Measurements from ENCODE around the gene NEURL4. TPM values are rescaled to one million over a fixed set of nuclear protein-coding genes. Genes with fewer than 3 reads are reported as not detected.
"Not testable (repeated sequence)": the region's sequence is repeated elsewhere in the genome, so short reads cannot be mapped to it uniquely, and the experiment has no call there.

The NEURL4 gene
- 10 to 100 TPM; 11.4 to 44.6 (median 27.1) TPM for total RNA-seq

GRCh38 chr17:7328840-7329373 lies at the start of gene NEURL4:
Gene NEURL4, minus strand, starts transcription at chr17:7329335. Its CDS starts 23 bp downstream, at chr17:7329312.
- WGBS, 10 experiments: 0 to 17% (median 3%) methylated on average over 1 to 14 of the region's 50 CpGs; no CpG with 5 or more reads in 6 of the 10 experiments
- Histone ChIP-seq H3K4me1 (replicated peaks in 1 of 2) (peaks cover 13% of the 10 kb centered on the region in 2 donors), H3K4me3 (peak within 1 kb of the TSS; percentile 68 to 95 (median 82)), H3K27ac (peak within 1 kb of the TSS; percentile 93 to 94)
- in situ Hi-C loops (cut with MboI; ENCODE audit: low pct_unique_long_range_greater_than_20kb in 2 of 9, low sequenced_read_pairs in 9 of 9, unreplicated experiment in 9 of 9): no loop called here
- ATAC-seq (replicated peaks in 6 of 8): peak; percentile 15 to 55 (median 28)

GRCh38 chr17:7374353-7374752 lies 45.2 kb upstream of the NEURL4 start:
- WGBS, 10 experiments: 63 to 100% (median 85%) methylated on average over 1 to 2 of the region's 2 CpGs; no CpG with 5 or more reads in 3 of the 10 experiments
- Histone ChIP-seq H3K4me3 (no peak overlapping the region), H3K4me1 (replicated peaks in 1 of 2) (no peaks in the 10 kb centered on the region), H3K27ac (no peak overlapping the region)
- in situ Hi-C loops (cut with MboI; ENCODE audit: low pct_unique_long_range_greater_than_20kb in 2 of 9, low sequenced_read_pairs in 9 of 9, unreplicated experiment in 9 of 9): no loop called here
- ATAC-seq (replicated peaks in 6 of 8): no peak

- Histone ChIP-seq H3K4me3 (no peak overlapping the region), H3K27ac (no peak overlapping the region), H3K4me1 (replicated peaks in 1 of 2) (peaks cover 6 to 7% of the 10 kb centered on the region in 2 donors)
- WGBS, 10 experiments: 50 to 100% (median 79%) methylated on average over 1 to 4 of the region's 4 CpGs
- in situ Hi-C loops (cut with MboI; ENCODE audit: low pct_unique_long_range_greater_than_20kb in 2 of 9, low sequenced_read_pairs in 9 of 9, unreplicated experiment in 9 of 9): no loop called here
- ATAC-seq (replicated peaks in 6 of 8): no peak
These were observed 41.7 kb upstream of the NEURL4 start for GRCh38 chr17:7370853-7371252.

- H3K27ac ChIP-seq: no peak overlapping the region
- no peak for ATAC-seq (replicated peaks in 6 of 8)
- 48 to 100% (median 80%) methylated on average over 1 to 4 of the region's 5 CpGs; no CpG with 5 or more reads in 3 of the 10 experiments for WGBS, 10 experiments
- in situ Hi-C loops (cut with MboI; ENCODE audit: low pct_unique_long_range_greater_than_20kb in 2 of 9, low sequenced_read_pairs in 9 of 9, unreplicated experiment in 9 of 9): no loop called here
- H3K4me1 ChIP-seq (replicated peaks in 1 of 2): peaks cover 6 to 7% of the 10 kb centered on the region in 2 donors
- H3K4me3 ChIP-seq: no peak overlapping the region
These were observed 40.7 kb upstream of the NEURL4 start for GRCh38 chr17:7369825-7370224.

GRCh38 chr17:7368599-7368994 lies 39.5 kb upstream of the NEURL4 start:
- H3K4me3 ChIP-seq; ATAC-seq (replicated peaks in 6 of 8); H3K27ac ChIP-seq; H3K4me1 ChIP-seq (replicated peaks in 1 of 2); in situ Hi-C loops (cut with MboI; ENCODE audit: low pct_unique_long_range_greater_than_20kb in 2 of 9, low sequenced_read_pairs in 9 of 9, unreplicated experiment in 9 of 9): not testable (repeated sequence)
- WGBS, 10 experiments: 60 to 100% (median 90%) methylated on average over 1 to 2 of the region's 5 CpGs; no CpG with 5 or more reads in 7 of the 10 experiments

- Histone ChIP-seq H3K4me3 (no peak overlapping the region), H3K4me1 (replicated peaks in 1 of 2) (peaks cover 6 to 7% of the 10 kb centered on the region in 2 donors), H3K27ac (no peak overlapping the region)
- in situ Hi-C loops (cut with MboI; ENCODE audit: low pct_unique_long_range_greater_than_20kb in 2 of 9, low sequenced_read_pairs in 9 of 9, unreplicated experiment in 9 of 9): no loop called here
- WGBS, 10 experiments: 0 to 75% (median 60%) methylated on average over 2 to 5 of the region's 13 CpGs; no CpG with 5 or more reads in 1 of the 10 experiments
- peak in 5 of 8 experiments; percentile 21 to 56 (median 39) for ATAC-seq (replicated peaks in 6 of 8)
These were observed 38.9 kb upstream of the NEURL4 start for GRCh38 chr17:7367918-7368598.

- WGBS, 10 experiments: 67 to 100% (median 90%) methylated on average over 1 to 4 of the region's 8 CpGs; no CpG with 5 or more reads in 5 of the 10 experiments
- Histone ChIP-seq H3K4me1 (replicated peaks in 1 of 2) (peaks cover 6 to 7% of the 10 kb centered on the region in 2 donors), H3K4me3 (no peak overlapping the region), H3K27ac (no peak overlapping the region)
- in situ Hi-C loops (cut with MboI; ENCODE audit: low pct_unique_long_range_greater_than_20kb in 2 of 9, low sequenced_read_pairs in 9 of 9, unreplicated experiment in 9 of 9): no loop called here
- no peak for ATAC-seq (replicated peaks in 6 of 8)
These were observed 37.9 kb upstream of the NEURL4 start for GRCh38 chr17:7367083-7367482.

- H3K4me3 ChIP-seq; H3K4me1 ChIP-seq (replicated peaks in 1 of 2); ATAC-seq (replicated peaks in 6 of 8); H3K27ac ChIP-seq; in situ Hi-C loops (cut with MboI; ENCODE audit: low pct_unique_long_range_greater_than_20kb in 2 of 9, low sequenced_read_pairs in 9 of 9, unreplicated experiment in 9 of 9): not testable (repeated sequence)
- WGBS, 10 experiments: 60% methylated on average over 1 of the region's 7 CpGs; no CpG with 5 or more reads in 9 of the 10 experiments
These were observed 36.8 kb upstream of the NEURL4 start for GRCh38 chr17:7365963-7366362.

- Histone ChIP-seq H3K4me1 (replicated peaks in 1 of 2) (peaks cover 4 to 5% of the 10 kb centered on the region in 2 donors), H3K4me3 (no peak overlapping the region), H3K27ac (no peak overlapping the region)
- in situ Hi-C loops (cut with MboI; ENCODE audit: low pct_unique_long_range_greater_than_20kb in 2 of 9, low sequenced_read_pairs in 9 of 9, unreplicated experiment in 9 of 9): no loop called here
- 11 to 100% (median 93%) methylated on average over 1 to 6 of the region's 6 CpGs; no CpG with 5 or more reads in 2 of the 10 experiments for WGBS, 10 experiments
- ATAC-seq (replicated peaks in 6 of 8): peak in 2 of 8 experiments; percentile 41 to 67
These were observed 34.2 kb upstream of the NEURL4 start for GRCh38 chr17:7363311-7363710.

- Histone ChIP-seq H3K27ac (no peak overlapping the region), H3K4me3 (no peak overlapping the region), H3K4me1 (replicated peaks in 1 of 2) (no peaks in the 10 kb centered on the region)
- no peak for ATAC-seq (replicated peaks in 6 of 8)
- WGBS, 10 experiments: 18 to 65% (median 58%) methylated on average over 2 to 3 of the region's 3 CpGs; no CpG with 5 or more reads in 6 of the 10 experiments
- in situ Hi-C loops (cut with MboI; ENCODE audit: low pct_unique_long_range_greater_than_20kb in 2 of 9, low sequenced_read_pairs in 9 of 9, unreplicated experiment in 9 of 9): no loop called here
These were observed 32.8 kb upstream of the NEURL4 start for GRCh38 chr17:7361906-7362305.

- no peak for ATAC-seq (replicated peaks in 6 of 8)
- 8 to 100% (median 80%) methylated on average over 1 to 2 of the region's 2 CpGs; no CpG with 5 or more reads in 1 of the 10 experiments for WGBS, 10 experiments
- in situ Hi-C loops (cut with MboI; ENCODE audit: low pct_unique_long_range_greater_than_20kb in 2 of 9, low sequenced_read_pairs in 9 of 9, unreplicated experiment in 9 of 9): no loop called here
These were observed 28.2 kb upstream of the NEURL4 start for GRCh38 chr17:7357381-7357780.

GRCh38 chr17:7356756-7357155 lies 27.6 kb upstream of the NEURL4 start:
- 40 to 91% (median 83%) methylated on average over 1 to 5 of the region's 8 CpGs; no CpG with 5 or more reads in 7 of the 10 experiments for WGBS, 10 experiments
- in situ Hi-C loops (cut with MboI; ENCODE audit: low pct_unique_long_range_greater_than_20kb in 2 of 9, low sequenced_read_pairs in 9 of 9, unreplicated experiment in 9 of 9): no loop called here
- H3K4me1 ChIP-seq (replicated peaks in 1 of 2): peaks cover 25 to 40% of the 10 kb centered on the region in 2 donors
- no peak for ATAC-seq (replicated peaks in 6 of 8)
- no peak overlapping the region for H3K27ac ChIP-seq
- H3K4me3 ChIP-seq: no peak overlapping the region

More at GRCh38 chr17:7357381-7357780, 28.2 kb upstream of the NEURL4 start:
- peaks cover 25 to 40% of the 10 kb centered on the region in 2 donors for H3K4me1 ChIP-seq (replicated peaks in 1 of 2)
- no peak overlapping the region for H3K27ac ChIP-seq
- H3K4me3 ChIP-seq: no peak overlapping the region

- in situ Hi-C loops (cut with MboI; ENCODE audit: low pct_unique_long_range_greater_than_20kb in 2 of 9, low sequenced_read_pairs in 9 of 9, unreplicated experiment in 9 of 9): no loop called here
- 13 to 26% methylated on average over 3 to 6 of the region's 12 CpGs; no CpG with 5 or more reads in 8 of the 10 experiments for WGBS, 10 experiments
- peak in 5 of 8 experiments; percentile 2 to 46 (median 6) for ATAC-seq (replicated peaks in 6 of 8)
- H3K27ac ChIP-seq: no peak overlapping the region
- peaks cover 25 to 40% of the 10 kb centered on the region in 2 donors for H3K4me1 ChIP-seq (replicated peaks in 1 of 2)
- H3K4me3 ChIP-seq: no peak overlapping the region
These were observed 27.0 kb upstream of the NEURL4 start for GRCh38 chr17:7356072-7356549.

Data from motor neuron (in vitro differentiated cells).